HEK293T (cell line): ENCODE measurements around the gene HCN2.

Source experiments
- ARNT ChIP-seq: fragments of 450-650 bp; IDR thresholded peaks from 2 replicates; pipeline ENCODE4 v1.6.1; 2017; ENCODE audit warnings: mild to moderate bottlenecking
- FOXM1 ChIP-seq: fragments of 450-650 bp; IDR thresholded peaks from 2 replicates; pipeline ENCODE4 v1.6.1; 2017; ENCODE audit warnings: mild to moderate bottlenecking, borderline replicate concordance
- LEF1 ChIP-seq: fragments of 450-650 bp; IDR thresholded peaks from 2 replicates; pipeline ENCODE4 v1.6.1; 2017; ENCODE audit warnings: mild to moderate bottlenecking, borderline replicate concordance
- SUZ12 ChIP-seq: fragments of 450-650 bp; IDR thresholded peaks from 2 replicates; pipeline ENCODE4 v1.6.1; 2016; ENCODE audit warnings: mild to moderate bottlenecking

GRCh38 chr19:628168-628567 lies 38.5 kb downstream of the HCN2 start:
- TF ChIP-seq SUZ12 (no peak), FOXM1 (no peak), LEF1 (no peak), ARNT (no peak)
